Vagina (tissue), 2 donors: ENCODE measurements around the gene MTMR1. TPM values are rescaled to one million over a fixed set of nuclear protein-coding genes. Genes with fewer than 3 reads are reported as not detected.

Experiments used
- DNase-seq, 2 donors: peaks; one replicate each; pipeline ENCODE4 v3.0.0-alpha.2; 2017; ENCODE audit errors: extremely low spot score in 2 of 2
- H3K27ac ChIP-seq: fragments of 200-600 bp; sonication (generic); one replicate; pipeline ENCODE4 v1.5.1; 2019
- H3K27me3 ChIP-seq: fragments of 200-600 bp; sonication (generic); one replicate; pipeline ENCODE4 v1.5.1; 2019
- H3K36me3 ChIP-seq, 2 donors: fragments of 200-600 bp; sonication (generic); one replicate each; pipeline ENCODE4 v1.5.1; 2017 to 2019
- H3K4me1 ChIP-seq: fragments of 200-600 bp; sonication (generic); one replicate; pipeline ENCODE4 v1.5.1; 2019
- H3K4me3 ChIP-seq, 2 donors: fragments of 200-600 bp; sonication (generic); 1 replicate in 1 of 2; 2 replicates in 1 of 2; pipeline ENCODE4 v1.5.1; 2016 to 2019
- H3K9me3 ChIP-seq: fragments of 200-600 bp; sonication (generic); one replicate; pipeline ENCODE4 v1.5.1; 2019
- CTCF ChIP-seq, 3 experiments: fragments of 450-650 bp in 2 of 3; fragments of 200-600 bp in 1 of 3; sonication (generic) in 1 of 3; IDR thresholded peaks; one replicate each; pipeline ENCODE4 v1.5.1; 2017 to 2019; ENCODE audit warnings: antibody characterized with exemption in 3 of 3, mild to moderate bottlenecking in 2 of 3, moderate library complexity in 2 of 3
- POLR2A ChIP-seq, 2 donors: fragments of 450-650 bp; IDR thresholded peaks; one replicate each; pipeline ENCODE4 v1.6.1; 2017; ENCODE audit warnings: antibody characterized with exemption in 2 of 2, mild to moderate bottlenecking in 2 of 2, moderate library complexity in 2 of 2
- POLR2AphosphoS5 ChIP-seq, 2 donors: sonication (generic); formaldehyde crosslinking; IDR thresholded peaks; one replicate each; pipeline ENCODE4 v1.9.0; 2017; ENCODE audit warnings: antibody characterized with exemption in 2 of 2, mild to moderate bottlenecking in 2 of 2, low read depth in 1 of 2; ENCODE audit not compliant: insufficient read depth in 1 of 2
- intact Hi-C: fragments of 100-400 bp; cut with DNase I; formaldehyde crosslinking; loops from one replicate; pipeline ENCODE4 v1.15.1; 2023
- total RNA-seq: library from RNA; depleted of rRNA; stranded (reverse); fragments of >200 nt; gene quantifications from one replicate; pipeline ENCODE4 v1.2.3, GENCODE V29; 2016

MTMR1 gene
- total RNA-seq, 1 donor from 2014 or later: 22.6 TPM

GRCh38 chrX:150766351-150767044 lies 73.3 kb downstream of the MTMR1 start:
- TF ChIP-seq CTCF (IDR thresholded peaks at IDR 0.05) (no peak), POLR2AphosphoS5 (IDR thresholded peaks at IDR 0.05; ENCODE audit: insufficient read depth in 1 of 2, low read depth in 1 of 2) (no peak), POLR2A (IDR thresholded peaks at IDR 0.05) (no peak)
- no peaks in the 10 kb centered on the region for H3K9me3 ChIP-seq
- intact Hi-C loops: no loop called here
- no peak overlapping the region for H3K27ac ChIP-seq
- peaks cover 4% of the 10 kb centered on the region for H3K4me1 ChIP-seq
- peak in 1 of 2 donors; percentile 55 for DNase-seq
- no peaks in the 10 kb centered on the region for H3K36me3 ChIP-seq
- no peak overlapping the region for H3K4me3 ChIP-seq
- H3K27me3 ChIP-seq: no peaks in the 10 kb centered on the region

GRCh38 chrX:150767045-150767395 lies 73.8 kb downstream of the MTMR1 start:
- no peak for TF ChIP-seq POLR2A (IDR thresholded peaks at IDR 0.05)
- TF ChIP-seq POLR2AphosphoS5 (IDR thresholded peaks at IDR 0.05; ENCODE audit: insufficient read depth in 1 of 2, low read depth in 1 of 2): no peak
- no peak for TF ChIP-seq CTCF (IDR thresholded peaks at IDR 0.05)
- intact Hi-C loops: no loop called here
- H3K4me3 ChIP-seq: no peak overlapping the region
- DNase-seq: peak in 1 of 2 donors; percentile 87
- H3K36me3 ChIP-seq: no peaks in the 10 kb centered on the region
- no peaks in the 10 kb centered on the region for H3K9me3 ChIP-seq
- H3K4me1 ChIP-seq: peaks cover 4% of the 10 kb centered on the region
- no peak overlapping the region for H3K27ac ChIP-seq
- H3K27me3 ChIP-seq: no peaks in the 10 kb centered on the region

- DNase-seq: no peak
- Histone ChIP-seq H3K4me3 (no peak overlapping the region), H3K27ac (no peak overlapping the region), H3K36me3 (no peaks in the 10 kb centered on the region), H3K4me1 (peaks cover 4% of the 10 kb centered on the region), H3K9me3 (no peaks in the 10 kb centered on the region), H3K27me3 (no peaks in the 10 kb centered on the region)
- intact Hi-C loops: no loop called here
- TF ChIP-seq POLR2A (IDR thresholded peaks at IDR 0.05) (no peak), POLR2AphosphoS5 (IDR thresholded peaks at IDR 0.05; ENCODE audit: insufficient read depth in 1 of 2, low read depth in 1 of 2) (no peak), CTCF (IDR thresholded peaks at IDR 0.05) (no peak)
These were observed 74.4 kb downstream of the MTMR1 start for GRCh38 chrX:150767475-150768131.

GRCh38 chrX:150768132-150768485 lies 74.9 kb downstream of the MTMR1 start:
- H3K27ac ChIP-seq: no peak overlapping the region
- intact Hi-C loops: no loop called here
- H3K4me3 ChIP-seq: no peak overlapping the region
- no peaks in the 10 kb centered on the region for H3K27me3 ChIP-seq
- H3K36me3 ChIP-seq: no peaks in the 10 kb centered on the region
- no peaks in the 10 kb centered on the region for H3K9me3 ChIP-seq
- H3K4me1 ChIP-seq: peaks cover 4% of the 10 kb centered on the region
- DNase-seq: no peak
- TF ChIP-seq POLR2A (IDR thresholded peaks at IDR 0.05) (no peak), POLR2AphosphoS5 (IDR thresholded peaks at IDR 0.05; ENCODE audit: insufficient read depth in 1 of 2, low read depth in 1 of 2) (no peak), CTCF (IDR thresholded peaks at IDR 0.05) (no peak)

- Histone ChIP-seq H3K36me3 (no peaks in the 10 kb centered on the region), H3K4me1 (peaks cover 4% of the 10 kb centered on the region), H3K27ac (no peak overlapping the region), H3K4me3 (no peak overlapping the region), H3K27me3 (no peaks in the 10 kb centered on the region), H3K9me3 (no peaks in the 10 kb centered on the region)
- intact Hi-C loops: no loop called here
- no peak for DNase-seq
- no peak for TF ChIP-seq POLR2A (IDR thresholded peaks at IDR 0.05)
- no peak for TF ChIP-seq CTCF (IDR thresholded peaks at IDR 0.05)
- TF ChIP-seq POLR2AphosphoS5 (IDR thresholded peaks at IDR 0.05; ENCODE audit: insufficient read depth in 1 of 2, low read depth in 1 of 2): no peak
These were observed 75.5 kb downstream of the MTMR1 start for GRCh38 chrX:150768580-150769190.
